H9 (cell line): ENCODE results near the gene TUNAR. TPM values are rescaled to one million over a fixed set of nuclear protein-coding genes. Genes with fewer than 3 reads are reported as not detected.

ENCODE experiments used
- DNase-seq: peaks from one replicate; pipeline ENCODE4 v3.0.0-alpha.2; 2017
- H2AFZ ChIP-seq: one replicate; pipeline ENCODE4 v1.6.1; 2013; ENCODE audit warnings: mild to moderate bottlenecking, low read length, control low read depth, moderate library complexity
- H2AK5ac ChIP-seq: 2 replicates; pipeline ENCODE4 v1.6.1; 2013; ENCODE audit warnings: low read length, control low read depth, mixed read lengths; ENCODE audit not compliant: insufficient read length
- H2BK120ac ChIP-seq: one replicate; pipeline ENCODE4 v1.6.1; 2013; ENCODE audit warnings: low read depth, mild to moderate bottlenecking, low read length, control low read depth, inconsistent platforms; ENCODE audit not compliant: poor library complexity, severe bottlenecking
- H2BK12ac ChIP-seq: 2 replicates; pipeline ENCODE4 v1.6.1; 2013; ENCODE audit warnings: low read length, control low read depth, mixed read lengths, low read depth; ENCODE audit not compliant: insufficient read length
- H2BK15ac ChIP-seq: 2 replicates; pipeline ENCODE4 v1.6.1; 2013; ENCODE audit warnings: low read depth, low read length, control low read depth
- H2BK20ac ChIP-seq: one replicate; pipeline ENCODE4 v1.6.1; 2013; ENCODE audit warnings: low read depth, mild to moderate bottlenecking, low read length, control low read depth, inconsistent platforms; ENCODE audit not compliant: poor library complexity, severe bottlenecking
- H2BK5ac ChIP-seq: 2 replicates; pipeline ENCODE4 v1.6.1; 2013; ENCODE audit warnings: low read length, control low read depth, mixed read lengths; ENCODE audit not compliant: insufficient read length
- H3K14ac ChIP-seq: 2 replicates; pipeline ENCODE4 v1.6.1; 2013; ENCODE audit warnings: low read length, control low read depth; ENCODE audit not compliant: insufficient read depth
- H3K18ac ChIP-seq: 2 replicates; pipeline ENCODE4 v1.6.1; 2013; ENCODE audit warnings: low read depth, mild to moderate bottlenecking, mixed read lengths, low read length, control low read depth; ENCODE audit not compliant: insufficient read length
- H3K23ac ChIP-seq: 2 replicates; pipeline ENCODE4 v1.6.1; 2013; ENCODE audit warnings: low read length, control low read depth, mixed read lengths, low read depth; ENCODE audit not compliant: insufficient read length
- H3K23me2 ChIP-seq: 2 replicates; pipeline ENCODE4 v1.6.1; 2013; ENCODE audit warnings: low read depth, mild to moderate bottlenecking, mixed read lengths, low read length, control low read depth; ENCODE audit not compliant: insufficient read length, poor library complexity, severe bottlenecking
- H3K27ac ChIP-seq: 2 replicates; pipeline ENCODE4 v1.5.1; 2013; ENCODE audit warnings: low read length, control low read depth, mixed read lengths, low read depth; ENCODE audit not compliant: insufficient read length
- H3K27me3 ChIP-seq: 2 replicates; pipeline ENCODE4 v1.6.1; 2013; ENCODE audit warnings: low read length, control low read depth, inconsistent platforms; ENCODE audit not compliant: insufficient read depth
- H3K4ac ChIP-seq: 2 replicates; pipeline ENCODE4 v1.6.1; 2013; ENCODE audit warnings: low read depth, mild to moderate bottlenecking, control low read depth, inconsistent platforms, low read length, moderate library complexity
- H3K4me1 ChIP-seq: 2 replicates; pipeline ENCODE4 v1.6.1; 2013; ENCODE audit warnings: low read length, control low read depth, inconsistent platforms; ENCODE audit not compliant: insufficient read depth
- H3K4me2 ChIP-seq: 2 replicates; pipeline ENCODE4 v1.6.1; 2013; ENCODE audit warnings: low read length, control low read depth, mixed read lengths; ENCODE audit not compliant: insufficient read length, insufficient read depth
- H3K56ac ChIP-seq: 2 replicates; pipeline ENCODE4 v1.6.1; 2013; ENCODE audit warnings: low read depth, mild to moderate bottlenecking, mixed read lengths, low read length, control low read depth; ENCODE audit not compliant: insufficient read length
- H3K79me1 ChIP-seq: 2 replicates; pipeline ENCODE4 v1.6.1; 2013; ENCODE audit warnings: low read depth, mild to moderate bottlenecking, moderate library complexity, low read length, control low read depth, inconsistent platforms; ENCODE audit not compliant: insufficient read depth, poor library complexity, severe bottlenecking
- H3K79me2 ChIP-seq: 2 replicates; pipeline ENCODE4 v1.6.1; 2013; ENCODE audit warnings: low read length, control low read depth, inconsistent platforms; ENCODE audit not compliant: insufficient read depth
- H3K9ac ChIP-seq: 2 replicates; pipeline ENCODE4 v1.6.1; 2013; ENCODE audit warnings: low read length, control low read depth, mixed read lengths; ENCODE audit not compliant: insufficient read length; ENCODE audit errors: extremely low read depth
- H3K9me3 ChIP-seq: one replicate; pipeline ENCODE4 v1.6.1; 2013; ENCODE audit warnings: low read depth, low read length, inconsistent platforms; ENCODE audit not compliant: control insufficient read depth
- H3T11ph ChIP-seq: one replicate; pipeline ENCODE4 v1.6.1; 2013; ENCODE audit warnings: mild to moderate bottlenecking, low read length, control low read depth, inconsistent platforms
- H4K20me1 ChIP-seq: one replicate; pipeline ENCODE4 v1.6.1; 2013; ENCODE audit not compliant: control insufficient read depth, insufficient read length, insufficient read depth
- H4K5ac ChIP-seq: 2 replicates; pipeline ENCODE4 v1.6.1; 2013; ENCODE audit warnings: low read depth, mild to moderate bottlenecking, mixed read lengths, low read length, control low read depth; ENCODE audit not compliant: insufficient read length
- H4K8ac ChIP-seq: replicated peaks from 2 replicates; pipeline ENCODE4 v1.6.1; 2013; ENCODE audit warnings: low read length, control low read depth, mixed read lengths, low read depth; ENCODE audit not compliant: insufficient read length
- H4K91ac ChIP-seq: 2 replicates; pipeline ENCODE4 v1.6.1; 2013; ENCODE audit warnings: low read depth, mild to moderate bottlenecking, moderate library complexity, mixed read lengths, low read length, control low read depth; ENCODE audit not compliant: insufficient read length
- H3K27ac Mint-ChIP-seq, 3 experiments: 2 replicates in 2 of 3; 3 replicates in 1 of 3; pipeline ENCODE4 v1.8.0; 2020 to 2021; ENCODE audit warnings: mixed read lengths in 3 of 3, mild to moderate bottlenecking in 1 of 3, moderate library complexity in 1 of 3
- H3K27me3 Mint-ChIP-seq: 2 replicates; pipeline ENCODE4 v1.8.0; 2021; ENCODE audit warnings: low read depth, mild to moderate bottlenecking, moderate library complexity, mixed read lengths
- H3K36me3 Mint-ChIP-seq, 3 experiments: 2 replicates in 2 of 3; 3 replicates in 1 of 3; pipeline ENCODE4 v1.8.0; 2020 to 2021; ENCODE audit warnings: low read depth in 3 of 3, mixed read lengths in 3 of 3; ENCODE audit not compliant: insufficient read depth in 1 of 3
- H3K4me1 Mint-ChIP-seq, 2 experiments: 2 replicates each; pipeline ENCODE4 v1.8.0; 2020; ENCODE audit warnings: mixed read lengths in 2 of 2
- H3K4me3 Mint-ChIP-seq, 2 experiments: 2 replicates in 1 of 2; 3 replicates in 1 of 2; pipeline ENCODE4 v1.8.0; 2020 to 2021; ENCODE audit warnings: mild to moderate bottlenecking in 2 of 2, mixed read lengths in 2 of 2, moderate library complexity in 1 of 2
- H3K9me3 Mint-ChIP-seq, 2 experiments: 2 replicates in 1 of 2; 3 replicates in 1 of 2; pipeline ENCODE4 v1.8.0; 2020; ENCODE audit warnings: mild to moderate bottlenecking in 2 of 2, mixed read lengths in 2 of 2, moderate library complexity in 1 of 2
- WGBS: extraction: QIAGEN DNeasy Blood & Tissue Kit; methylation state at CpG from one replicate; pipeline ENCODE4 v1.1.7; 2013; ENCODE audit warnings: missing lambda C conversion rate, low lambda C conversion rate, mixed read lengths; ENCODE audit not compliant: insufficient read length; ENCODE audit errors: extremely low coverage; 5-methylcytosine and 5-hydroxymethylcytosine counted together
- total RNA-seq: library from RNA; stranded (reverse); gene quantifications from 2 replicates; pipeline ENCODE4 v1.2.1, GENCODE V29; 2021
- TF ChIP-seq, protein P1 (sequence below): fragments of 200-600 bp; sonication (generic); conservative IDR thresholded peaks from 3 replicates; pipeline ENCODE4 v1.8.0; 2021; ENCODE audit warnings: antibody characterized with exemption, mild to moderate bottlenecking

Gene TUNAR
- total RNA-seq, 1 experiment from 2014 or later: 26.2 TPM

DNA sequence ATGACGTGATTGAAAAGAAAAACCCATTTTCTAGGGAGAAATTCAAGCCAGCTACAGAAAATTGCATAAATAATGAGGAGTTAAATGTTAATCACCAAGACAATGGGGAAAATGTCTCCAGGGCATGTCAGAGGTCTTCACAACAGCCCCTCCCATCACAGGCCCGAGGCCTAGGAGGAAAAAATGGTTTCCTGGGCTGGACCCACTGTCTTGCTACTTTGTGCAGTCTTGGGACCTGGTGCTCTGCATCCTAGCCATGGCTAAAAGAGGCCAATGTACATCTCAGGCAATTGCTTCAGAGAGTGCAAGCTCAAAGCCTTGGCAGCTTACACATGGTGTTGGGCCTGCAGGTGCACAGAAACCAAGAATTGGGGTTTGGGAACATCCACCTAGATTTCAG lies 65.3 kb downstream of the TUNAR start:
- Histone ChIP-seq H2BK15ac (no peak overlapping the region), H3K23me2 (no peaks in the 10 kb centered on the region), H3K9ac (no peak overlapping the region), H2AFZ (no peak overlapping the region), H3K79me2 (no peaks in the 10 kb centered on the region), H4K20me1 (no peaks in the 10 kb centered on the region), H2BK20ac (no peak overlapping the region), H2BK12ac (no peak overlapping the region), H3K27ac (no peak overlapping the region), H3K14ac (no peak overlapping the region), H2BK5ac (no peak overlapping the region), H3K56ac (no peak overlapping the region), H4K5ac (no peak overlapping the region), H3K4ac (no peak overlapping the region), H3K79me1 (no peaks in the 10 kb centered on the region), H3K23ac (no peak overlapping the region), H4K8ac (no peak overlapping the region), H2AK5ac (no peak overlapping the region), H3K18ac (no peak overlapping the region), H2BK120ac (no peak overlapping the region), H3K9me3 (peaks cover 10% of the 10 kb centered on the region), H4K91ac (no peak overlapping the region), H3K4me1 (peaks cover 10% of the 10 kb centered on the region), H3T11ph (no peak overlapping the region), H3K4me2 (no peak overlapping the region), H3K27me3 (no peaks in the 10 kb centered on the region)
- DNase-seq: no peak
- peaks cover 21 to 30% of the 10 kb centered on the region in 2 experiments for H3K4me1 Mint-ChIP-seq
- no peak overlapping the region for H3K27ac Mint-ChIP-seq
- no peaks in the 10 kb centered on the region; the same call in 1 of the 2 replicates for H3K27me3 Mint-ChIP-seq
- H3K9me3 Mint-ChIP-seq: peaks cover 34 to 35% of the 10 kb centered on the region in 2 experiments
- peaks cover 17 to 37% (median 21%) of the 10 kb centered on the region in 3 experiments for H3K36me3 Mint-ChIP-seq
- no peak overlapping the region for H3K4me3 Mint-ChIP-seq
- TF ChIP-seq, protein P1, sequence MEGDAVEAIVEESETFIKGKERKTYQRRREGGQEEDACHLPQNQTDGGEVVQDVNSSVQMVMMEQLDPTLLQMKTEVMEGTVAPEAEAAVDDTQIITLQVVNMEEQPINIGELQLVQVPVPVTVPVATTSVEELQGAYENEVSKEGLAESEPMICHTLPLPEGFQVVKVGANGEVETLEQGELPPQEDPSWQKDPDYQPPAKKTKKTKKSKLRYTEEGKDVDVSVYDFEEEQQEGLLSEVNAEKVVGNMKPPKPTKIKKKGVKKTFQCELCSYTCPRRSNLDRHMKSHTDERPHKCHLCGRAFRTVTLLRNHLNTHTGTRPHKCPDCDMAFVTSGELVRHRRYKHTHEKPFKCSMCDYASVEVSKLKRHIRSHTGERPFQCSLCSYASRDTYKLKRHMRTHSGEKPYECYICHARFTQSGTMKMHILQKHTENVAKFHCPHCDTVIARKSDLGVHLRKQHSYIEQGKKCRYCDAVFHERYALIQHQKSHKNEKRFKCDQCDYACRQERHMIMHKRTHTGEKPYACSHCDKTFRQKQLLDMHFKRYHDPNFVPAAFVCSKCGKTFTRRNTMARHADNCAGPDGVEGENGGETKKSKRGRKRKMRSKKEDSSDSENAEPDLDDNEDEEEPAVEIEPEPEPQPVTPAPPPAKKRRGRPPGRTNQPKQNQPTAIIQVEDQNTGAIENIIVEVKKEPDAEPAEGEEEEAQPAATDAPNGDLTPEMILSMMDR: no peak
- no CpG with 5 or more reads among the region's 2 CpGs for WGBS
